GM12872 (cell line): ENCODE data around the gene GRK4.

Experiments
- TF ChIP-seq, protein P1 (sequence below): IDR thresholded peaks from 3 replicates; pipeline ENCODE4 v1.5.1; 2011; ENCODE audit warnings: low read depth, mild to moderate bottlenecking, low read length, moderate library complexity; ENCODE audit not compliant: insufficient read depth

GRK4 gene

GRCh38 chr4:3009422-3009821 lies 46.1 kb downstream of the GRK4 start:
- TF ChIP-seq, protein P1, sequence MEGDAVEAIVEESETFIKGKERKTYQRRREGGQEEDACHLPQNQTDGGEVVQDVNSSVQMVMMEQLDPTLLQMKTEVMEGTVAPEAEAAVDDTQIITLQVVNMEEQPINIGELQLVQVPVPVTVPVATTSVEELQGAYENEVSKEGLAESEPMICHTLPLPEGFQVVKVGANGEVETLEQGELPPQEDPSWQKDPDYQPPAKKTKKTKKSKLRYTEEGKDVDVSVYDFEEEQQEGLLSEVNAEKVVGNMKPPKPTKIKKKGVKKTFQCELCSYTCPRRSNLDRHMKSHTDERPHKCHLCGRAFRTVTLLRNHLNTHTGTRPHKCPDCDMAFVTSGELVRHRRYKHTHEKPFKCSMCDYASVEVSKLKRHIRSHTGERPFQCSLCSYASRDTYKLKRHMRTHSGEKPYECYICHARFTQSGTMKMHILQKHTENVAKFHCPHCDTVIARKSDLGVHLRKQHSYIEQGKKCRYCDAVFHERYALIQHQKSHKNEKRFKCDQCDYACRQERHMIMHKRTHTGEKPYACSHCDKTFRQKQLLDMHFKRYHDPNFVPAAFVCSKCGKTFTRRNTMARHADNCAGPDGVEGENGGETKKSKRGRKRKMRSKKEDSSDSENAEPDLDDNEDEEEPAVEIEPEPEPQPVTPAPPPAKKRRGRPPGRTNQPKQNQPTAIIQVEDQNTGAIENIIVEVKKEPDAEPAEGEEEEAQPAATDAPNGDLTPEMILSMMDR: peak; percentile 30; the same call in 1 of the 3 replicates

GRCh38 chr4:3010577-3010976 lies 47.2 kb downstream of the GRK4 start:
- TF ChIP-seq, protein P1: no peak

GRCh38 chr4:3010998-3011397 lies 47.6 kb downstream of the GRK4 start:
- TF ChIP-seq, protein P1: no peak

GRCh38 chr4:3011456-3012220 lies 48.3 kb downstream of the GRK4 start:
- TF ChIP-seq, protein P1: no peak

GRCh38 chr4:3013323-3013722 lies 50.0 kb downstream of the GRK4 start:
- TF ChIP-seq, protein P1: no peak

GRCh38 chr4:3013839-3014350 lies 50.5 kb downstream of the GRK4 start:
- TF ChIP-seq, protein P1: no peak

- TF ChIP-seq, protein P1: no peak
Observed at GRCh38 chr4:3016961-3017360, 53.6 kb downstream of the GRK4 start.
